PC-3 (cell line): Measurements from ENCODE around the gene DIAPH1. TPM values are rescaled to one million over a fixed set of nuclear protein-coding genes. Genes with fewer than 3 reads are reported as not detected.

ENCODE experiments used
- ATAC-seq: fragments of 200-7000 bp; cut with Tn5 transposase; 2 replicates; pipeline ENCODE4 v1.9.1; 2020; ENCODE audit warnings: mild to moderate bottlenecking, moderate library complexity
- BruUV-seq: library from RNA; stranded (reverse); fragments of 400-500 nt; replicated peaks from 2 replicates; lab custom pipeline; 2021; lab: Mats Ljungman, UMichigan
- CTCF ChIA-PET: fragments of 300-600 bp; sonication (Branson Sonifier 250); formaldehyde crosslinking; loops from one replicate; lab custom pipeline; 2022; ENCODE audit warnings: antibody characterized with exemption; lab: Charles Lee
- POLR2A ChIA-PET: fragments of 300-600 bp; sonication (Branson Sonifier 250); formaldehyde crosslinking; loops from one replicate; lab custom pipeline; 2022; ENCODE audit warnings: antibody characterized with exemption; ENCODE audit not compliant: unreplicated experiment; lab: Charles Lee
- DNase-seq: peaks from one replicate; pipeline ENCODE4 v3.0.0-alpha.2; 2015
- H2AFZ ChIP-seq: fragments of 300-600 bp; sonication (generic); 2 replicates; pipeline ENCODE4 v1.6.0; 2016; ENCODE audit warnings: antibody characterized with exemption, low read length
- H3F3A ChIP-seq: fragments of 300-600 bp; sonication (generic); one replicate; pipeline ENCODE4 v1.6.0; 2017; ENCODE audit warnings: antibody characterized with exemption, low read length, control low read depth, mild to moderate bottlenecking; ENCODE audit not compliant: unreplicated experiment
- H3K27ac ChIP-seq: fragments of 300-600 bp; sonication (generic); 2 replicates; pipeline ENCODE4 v1.5.1; 2016; ENCODE audit warnings: mild to moderate bottlenecking, low read length
- H3K27me3 ChIP-seq: fragments of 300-600 bp; sonication (generic); 2 replicates; pipeline ENCODE4 v1.6.1; 2016; ENCODE audit warnings: low read length, mixed read lengths
- H3K36me3 ChIP-seq: fragments of 300-600 bp; sonication (generic); 2 replicates; pipeline ENCODE4 v1.6.1; 2016; ENCODE audit warnings: low read depth, mixed run types, low read length, mixed read lengths
- H3K4me1 ChIP-seq: fragments of 300-600 bp; sonication (generic); 2 replicates; pipeline ENCODE4 v1.5.1; 2016; ENCODE audit warnings: low read length; ENCODE audit not compliant: insufficient read depth
- H3K4me2 ChIP-seq: fragments of 300-600 bp; sonication (generic); 2 replicates; pipeline ENCODE4 v1.6.0; 2016; ENCODE audit warnings: low read length
- H3K4me3 ChIP-seq: fragments of 300-600 bp; sonication (generic); 2 replicates; pipeline ENCODE4 v1.5.1; 2016; ENCODE audit warnings: mild to moderate bottlenecking, low read length, mixed read lengths
- H3K79me2 ChIP-seq: fragments of 300-600 bp; sonication (generic); 2 replicates; pipeline ENCODE4 v1.6.1; 2017; ENCODE audit warnings: low read length, mixed read lengths
- H3K9ac ChIP-seq: fragments of 300-600 bp; sonication (generic); 2 replicates; pipeline ENCODE4 v1.6.0; 2016; ENCODE audit warnings: mild to moderate bottlenecking, low read length
- H3K9me2 ChIP-seq: fragments of 300-600 bp; sonication (generic); replicated peaks from 2 replicates; pipeline ENCODE4 v1.6.1; 2016; ENCODE audit warnings: mixed run types, low read length, mixed read lengths
- H3K9me3 ChIP-seq: fragments of 300-600 bp; sonication (generic); 2 replicates; pipeline ENCODE4 v1.6.1; 2016; ENCODE audit warnings: low read length, mixed read lengths
- H4K20me1 ChIP-seq: fragments of 300-600 bp; sonication (generic); 2 replicates; pipeline ENCODE4 v1.6.1; 2016; ENCODE audit warnings: low read length, mixed read lengths
- CTCF ChIP-seq: fragments of 300-600 bp; sonication (generic); conservative IDR thresholded peaks from 2 replicates; pipeline ENCODE4 v1.5.1; 2017; ENCODE audit warnings: antibody characterized with exemption, low read depth, mild to moderate bottlenecking, low read length
- EZH2 ChIP-seq: fragments of 300-600 bp; sonication (generic); IDR thresholded peaks from one replicate; pipeline ENCODE4 v1.6.1; 2017; ENCODE audit warnings: antibody characterized with exemption, mild to moderate bottlenecking, low read length; ENCODE audit not compliant: unreplicated experiment
- EZH2phosphoT487 ChIP-seq: fragments of 300-600 bp; sonication (generic); IDR thresholded peaks from 2 replicates; pipeline ENCODE4 v1.6.1; 2018; ENCODE audit warnings: mild to moderate bottlenecking, antibody characterized with exemption, low read length, borderline replicate concordance
- intact Hi-C: fragments of 100-400 bp; cut with micrococcal nuclease; formaldehyde crosslinking; loops from 2 replicates; pipeline ENCODE4 v1.9.0; 2023
- total RNA-seq: library from RNA; depleted of rRNA; stranded (reverse); fragments of >200 nt; gene quantifications from 2 replicates; pipeline ENCODE4 v1.2.3, GENCODE V29; 2014

The DIAPH1 gene
- total RNA-seq, 1 experiment from 2014 or later, result 51.9 TPM

DNA sequence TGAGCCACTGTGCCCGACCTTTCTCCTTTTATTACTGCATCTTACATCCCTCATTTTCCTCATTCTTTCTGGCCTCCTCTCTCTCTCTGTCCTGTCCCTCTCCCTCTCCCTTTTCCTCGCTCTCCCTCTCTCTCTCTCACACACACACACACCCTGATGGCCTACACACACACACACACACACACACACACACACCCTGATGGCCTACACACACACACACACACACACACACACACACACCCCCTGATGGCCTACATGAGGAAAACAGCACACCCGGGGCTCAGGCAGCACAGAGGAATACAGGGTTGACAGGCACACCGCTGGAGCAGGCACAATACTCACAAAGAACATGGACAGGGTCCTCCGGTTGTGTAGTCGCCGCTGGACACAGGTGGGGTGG lies 36.2 kb upstream of the DIAPH1 start:
- BruUV-seq, result no TSS peak
- H3K9me3 ChIP-seq, result no peaks in the 10 kb centered on the region
- no peak overlapping the region for H3K9ac ChIP-seq
- no peak for TF ChIP-seq EZH2
- no peak for TF ChIP-seq CTCF
- no peak for TF ChIP-seq EZH2phosphoT487
- no peak overlapping the region for H3K4me2 ChIP-seq
- CTCF ChIA-PET, result no interaction called here
- H3K79me2 ChIP-seq, result no peaks in the 10 kb centered on the region
- intact Hi-C loops, result no loop called here
- no peak overlapping the region for H2AFZ ChIP-seq
- no peak overlapping the region for H3K27ac ChIP-seq
- H3K36me3 ChIP-seq, result no peaks in the 10 kb centered on the region
- H3K4me3 ChIP-seq, result no peak overlapping the region
- no peak for DNase-seq
- H3F3A ChIP-seq, result no peaks in the 10 kb centered on the region
- H3K4me1 ChIP-seq, result peaks cover 31% of the 10 kb centered on the region
- no peaks in the 10 kb centered on the region for H3K9me2 ChIP-seq
- no peaks in the 10 kb centered on the region for H3K27me3 ChIP-seq
- POLR2A ChIA-PET, result no interaction called here
- H4K20me1 ChIP-seq, result no peaks in the 10 kb centered on the region
- ATAC-seq, result no peak

DNA sequence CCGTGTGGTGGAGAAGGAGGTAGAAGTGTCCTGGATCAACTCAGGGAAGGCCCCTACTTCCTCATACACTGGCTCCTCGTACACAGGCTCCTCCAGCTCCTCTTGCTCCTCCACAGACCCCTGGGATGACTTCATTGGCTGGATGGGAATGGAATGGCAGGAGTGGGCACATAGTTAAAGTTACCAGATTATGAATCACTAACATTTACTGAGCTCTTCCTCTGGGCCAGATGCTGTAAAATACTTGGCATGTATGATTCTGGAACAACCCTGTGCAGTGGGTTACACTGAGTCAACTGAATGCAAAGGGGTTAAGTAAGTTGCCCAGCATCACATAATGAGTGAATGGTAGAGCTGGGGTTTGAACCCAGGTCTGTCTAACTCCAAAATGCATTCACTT lies 35.5 kb upstream of the DIAPH1 start:
- Histone ChIP-seq H4K20me1 (no peaks in the 10 kb centered on the region), H3F3A (no peaks in the 10 kb centered on the region), H3K9me3 (no peaks in the 10 kb centered on the region), H3K4me1 (peaks cover 31% of the 10 kb centered on the region), H3K9ac (no peak overlapping the region), H3K4me3 (no peak overlapping the region), H2AFZ (no peak overlapping the region), H3K9me2 (no peaks in the 10 kb centered on the region), H3K27me3 (no peaks in the 10 kb centered on the region), H3K79me2 (no peaks in the 10 kb centered on the region), H3K27ac (peak overlapping the region; percentile 46), H3K36me3 (no peaks in the 10 kb centered on the region), H3K4me2 (no peak overlapping the region)
- TF ChIP-seq EZH2phosphoT487 (no peak), EZH2 (no peak), CTCF (no peak)
- ATAC-seq (peak; percentile 29), DNase-seq (peak; percentile 52)
- no TSS peak for BruUV-seq
- intact Hi-C loops, result no loop called here
- CTCF ChIA-PET, result no interaction called here
- POLR2A ChIA-PET, result no interaction called here

- H4K20me1 ChIP-seq, result no peaks in the 10 kb centered on the region
- ChIA-PET POLR2A (interaction anchor here (0.6 kb wide), 1 partner anchor 15 kb away, joined by 4 read pairs; the partner anchor contains the start of genes HDAC3 and RELL2), CTCF (interaction anchor here (1.2 kb wide), 1 partner anchor 18 kb away, joined by 4 read pairs; no protein-coding TSS in a partner anchor)
- H3K36me3 ChIP-seq, result no peaks in the 10 kb centered on the region
- H3K9me2 ChIP-seq, result no peaks in the 10 kb centered on the region
- intact Hi-C loops, result no loop called here
- H3K9me3 ChIP-seq, result no peaks in the 10 kb centered on the region
- TF ChIP-seq EZH2 (no peak), CTCF (no peak), EZH2phosphoT487 (no peak)
- H3K27me3 ChIP-seq, result no peaks in the 10 kb centered on the region
- BruUV-seq, result TSS peak; percentile 54
- DNase-seq (peak; percentile 9), ATAC-seq (no peak)
- H3K79me2 ChIP-seq, result no peaks in the 10 kb centered on the region
- H3K27ac ChIP-seq, result no peak overlapping the region
- no peak overlapping the region for H3K9ac ChIP-seq
- no peaks in the 10 kb centered on the region for H3F3A ChIP-seq
- peak overlapping the region; percentile 78 for H3K4me2 ChIP-seq
- peaks cover 20% of the 10 kb centered on the region; the same call in 1 of the 2 replicates for H3K4me1 ChIP-seq
- peak overlapping the region; percentile 62; the same call in 1 of the 2 replicates for H2AFZ ChIP-seq
- H3K4me3 ChIP-seq, result peak overlapping the region; percentile 72
These were observed 32.9 kb upstream of the DIAPH1 start for GRCh38 chr5:141651728-141652105.
